ENCODE measurements around the gene KPNA4.

- TF ChIP-seq POU6F1 (CRISPR knock-in tag; IDR thresholded peaks at IDR 0.05; ENCODE audit: borderline replicate concordance, low read depth) (no peak), TCF4 (CRISPR knock-in tag; IDR thresholded peaks at IDR 0.05; ENCODE audit: borderline replicate concordance) (no peak), ZNF565 (CRISPR knock-in tag; conservative IDR thresholded peaks at IDR 0.05; ENCODE audit: low read depth) (no peak), OSR1 (CRISPR knock-in tag; IDR thresholded peaks at IDR 0.05) (no peak)
Observed at GRCh38 chr3:160562952-160563351, 2.4 kb downstream of the KPNA4 start.

Data from SK-N-SH treated with all-trans-retinoic acid at 6 μM for 48 hours (cell line).